ENCODE data around the gene SLC35G4.

SLC35G4 gene

DNA sequence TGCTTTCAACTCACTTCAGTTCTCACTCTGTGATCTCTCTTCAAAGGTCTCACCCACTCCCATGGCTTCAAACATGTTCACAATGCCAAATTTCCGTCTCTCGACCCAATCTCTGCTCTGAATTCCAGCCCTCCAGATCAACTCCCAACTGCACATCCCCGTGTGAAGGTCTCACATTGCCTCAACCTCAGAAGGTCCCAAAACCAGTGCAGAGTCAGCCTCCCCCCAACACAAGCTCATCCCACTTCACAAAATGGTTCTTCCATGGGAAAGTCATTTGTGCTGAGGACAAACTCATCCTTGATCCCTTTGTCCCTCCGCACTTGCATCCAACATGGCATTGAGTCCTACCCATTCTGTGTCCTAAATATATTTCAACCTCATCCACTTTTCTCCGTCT is 48.6 kb downstream of the SLC35G4 start:
- H3K4me3 ChIP-seq (ENCODE audit: low read depth, low read length): no peak overlapping the region
- TF ChIP-seq, protein P1, sequence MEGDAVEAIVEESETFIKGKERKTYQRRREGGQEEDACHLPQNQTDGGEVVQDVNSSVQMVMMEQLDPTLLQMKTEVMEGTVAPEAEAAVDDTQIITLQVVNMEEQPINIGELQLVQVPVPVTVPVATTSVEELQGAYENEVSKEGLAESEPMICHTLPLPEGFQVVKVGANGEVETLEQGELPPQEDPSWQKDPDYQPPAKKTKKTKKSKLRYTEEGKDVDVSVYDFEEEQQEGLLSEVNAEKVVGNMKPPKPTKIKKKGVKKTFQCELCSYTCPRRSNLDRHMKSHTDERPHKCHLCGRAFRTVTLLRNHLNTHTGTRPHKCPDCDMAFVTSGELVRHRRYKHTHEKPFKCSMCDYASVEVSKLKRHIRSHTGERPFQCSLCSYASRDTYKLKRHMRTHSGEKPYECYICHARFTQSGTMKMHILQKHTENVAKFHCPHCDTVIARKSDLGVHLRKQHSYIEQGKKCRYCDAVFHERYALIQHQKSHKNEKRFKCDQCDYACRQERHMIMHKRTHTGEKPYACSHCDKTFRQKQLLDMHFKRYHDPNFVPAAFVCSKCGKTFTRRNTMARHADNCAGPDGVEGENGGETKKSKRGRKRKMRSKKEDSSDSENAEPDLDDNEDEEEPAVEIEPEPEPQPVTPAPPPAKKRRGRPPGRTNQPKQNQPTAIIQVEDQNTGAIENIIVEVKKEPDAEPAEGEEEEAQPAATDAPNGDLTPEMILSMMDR (IDR thresholded peaks at IDR 0.05; ENCODE audit: low read depth, low read length, missing control alignments): no peak
- no peak for DNase-seq (ENCODE audit: low read depth)

DNA sequence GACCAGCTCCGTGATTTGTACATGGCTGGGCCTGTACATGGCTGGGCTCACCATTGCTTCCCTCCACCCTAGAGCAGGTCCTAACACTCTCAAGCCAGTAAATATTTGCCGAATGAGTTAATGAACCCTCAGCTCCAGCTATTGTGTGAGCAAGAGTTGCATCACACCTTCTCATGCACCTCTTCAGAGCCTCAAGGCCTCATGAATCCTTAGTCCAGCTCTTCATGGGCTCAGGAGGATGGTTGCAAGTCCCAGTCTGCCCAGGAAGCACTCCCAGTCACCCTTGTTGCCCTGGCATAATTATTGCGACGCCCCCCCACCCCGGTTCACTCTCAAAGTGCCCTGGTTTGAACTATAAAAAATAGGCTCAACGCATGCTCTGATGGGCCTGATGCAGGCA is 49.6 kb downstream of the SLC35G4 start:
- DNase-seq (ENCODE audit: low read depth): no peak
- TF ChIP-seq, protein P1 (IDR thresholded peaks at IDR 0.05; ENCODE audit: low read depth, low read length, missing control alignments): no peak
- H3K4me3 ChIP-seq (ENCODE audit: low read depth, low read length): no peak overlapping the region

All from GM12864 (cell line).